ENCODE measurements around the gene IL4. TPM values are rescaled to one million over a fixed set of nuclear protein-coding genes. Genes with fewer than 3 reads are reported as not detected.

IL4 gene
- total and polyA plus RNA-seq, 10 donors = not detected

GRCh38 chr5:132658381-132659302, 15.1 kb upstream of the IL4 start:
- WGBS, 5 donors = 86 to 94% (median 90%) methylated on average over 9 of the region's 9 CpGs
- Histone ChIP-seq H3K4me1 (peaks cover 7 to 28% (median 19%) of the 10 kb centered on the region in 6 donors), H3K27me3 (replicated peaks in 1 of 7) (peaks cover 3 to 50% (median 32%) of the 10 kb centered on the region in 7 donors), H3K9me3 (no peaks in the 10 kb centered on the region), H3K36me3 (no peaks in the 10 kb centered on the region), H3K27ac (no peak overlapping the region), H3K4me3 (no peak overlapping the region)
- TF ChIP-seq POLR2AphosphoS5 (IDR thresholded peaks at IDR 0.05) (no peak), POLR2A (IDR thresholded peaks at IDR 0.05) (no peak), CTCF (IDR thresholded peaks at IDR 0.05 in 8 of 11, conservative IDR thresholded peaks at IDR 0.05 in 3 of 11) (no peak)
- no peak for DNase-seq
- intact Hi-C loops (cut with DNase I; ENCODE audit: low total_unique reads) = no loop called here

DNA sequence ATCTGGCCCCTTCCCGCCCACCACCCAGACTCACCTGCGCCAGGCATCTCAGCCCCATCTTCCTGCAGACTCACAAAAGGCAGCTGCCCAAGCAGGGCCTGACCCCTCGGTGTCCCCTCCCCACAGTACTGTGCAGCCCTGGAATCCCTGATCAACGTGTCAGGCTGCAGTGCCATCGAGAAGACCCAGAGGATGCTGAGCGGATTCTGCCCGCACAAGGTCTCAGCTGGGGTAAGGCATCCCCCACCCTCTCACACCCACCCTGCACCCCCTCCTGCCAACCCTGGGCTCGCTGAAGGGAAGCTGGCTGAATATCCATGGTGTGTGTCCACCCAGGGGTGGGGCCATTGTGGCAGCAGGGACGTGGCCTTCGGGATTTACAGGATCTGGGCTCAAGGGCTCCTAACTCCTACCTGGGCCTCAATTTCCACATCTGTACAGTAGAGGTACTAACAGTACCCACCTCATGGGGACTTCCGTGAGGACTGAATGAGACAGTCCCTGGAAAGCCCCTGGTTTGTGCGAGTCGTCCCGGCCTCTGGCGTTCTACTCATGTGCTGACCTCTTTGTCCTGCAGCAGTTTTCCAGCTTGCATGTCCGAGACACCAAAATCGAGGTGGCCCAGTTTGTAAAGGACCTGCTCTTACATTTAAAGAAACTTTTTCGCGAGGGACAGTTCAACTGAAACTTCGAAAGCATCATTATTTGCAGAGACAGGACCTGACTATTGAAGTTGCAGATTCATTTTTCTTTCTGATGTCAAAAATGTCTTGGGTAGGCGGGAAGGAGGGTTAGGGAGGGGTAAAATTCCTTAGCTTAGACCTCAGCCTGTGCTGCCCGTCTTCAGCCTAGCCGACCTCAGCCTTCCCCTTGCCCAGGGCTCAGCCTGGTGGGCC, 13.9 kb upstream of the IL4 start:
- WGBS, 5 donors = 86 to 91% (median 88%) methylated on average over 18 to 23 of the region's 23 CpGs
- no peak overlapping the region for H3K27ac ChIP-seq
- TF ChIP-seq POLR2AphosphoS5 (IDR thresholded peaks at IDR 0.05) (no peak), POLR2A (IDR thresholded peaks at IDR 0.05) (no peak), CTCF (IDR thresholded peaks at IDR 0.05 in 8 of 11, conservative IDR thresholded peaks at IDR 0.05 in 3 of 11) (no peak)
- DNase-seq = no peak
- H3K36me3 ChIP-seq = no peaks in the 10 kb centered on the region
- H3K4me3 ChIP-seq = no peak overlapping the region
- H3K4me1 ChIP-seq = peaks cover 7 to 36% (median 21%) of the 10 kb centered on the region in 6 donors
- no peaks in the 10 kb centered on the region for H3K9me3 ChIP-seq
- intact Hi-C loops (cut with DNase I; ENCODE audit: low total_unique reads) = no loop called here
- peaks cover 3 to 38% (median 24%) of the 10 kb centered on the region in 7 donors for H3K27me3 ChIP-seq (replicated peaks in 1 of 7)

DNA sequence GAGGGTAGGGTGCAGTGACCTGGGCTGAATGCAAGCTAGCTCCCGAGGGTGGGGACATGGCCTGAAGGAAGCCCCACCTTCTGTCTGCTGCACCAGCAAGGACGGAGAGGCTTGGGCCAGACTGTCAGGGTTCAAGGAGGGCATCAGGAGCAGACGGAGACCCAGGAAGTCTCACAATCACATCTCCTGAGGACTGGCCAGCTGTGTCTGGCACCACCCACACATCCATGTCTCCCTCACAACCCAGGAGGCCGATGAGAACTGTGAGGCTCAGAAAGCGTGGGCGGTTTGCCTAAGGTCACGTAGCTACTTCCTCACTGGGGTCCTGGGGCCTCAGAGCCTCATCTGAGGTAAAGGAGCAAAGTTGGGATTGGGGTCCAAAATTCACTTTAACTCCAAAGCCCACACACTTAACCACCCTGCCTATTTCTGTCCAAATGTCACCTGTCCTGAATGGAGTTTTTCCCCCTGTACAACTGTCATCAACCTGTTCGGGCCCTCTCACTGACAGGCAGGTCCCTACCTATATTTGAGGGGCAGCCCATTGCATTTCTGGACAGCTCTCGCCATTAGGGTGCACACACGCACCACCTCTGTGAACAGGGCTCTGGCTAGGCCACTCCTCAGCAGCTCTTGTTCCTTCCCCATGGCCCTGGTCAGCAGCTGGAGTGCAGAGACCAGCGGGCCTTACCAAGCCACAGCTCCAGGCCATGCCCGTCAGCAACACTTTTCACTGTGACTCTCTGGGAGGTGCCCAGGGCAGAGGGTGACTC, 12.4 kb upstream of the IL4 start:
- peaks cover 1 to 28% (median 11%) of the 10 kb centered on the region in 6 donors for H3K4me1 ChIP-seq
- H3K36me3 ChIP-seq = no peaks in the 10 kb centered on the region
- DNase-seq = no peak
- no peak overlapping the region for H3K4me3 ChIP-seq
- intact Hi-C loops (cut with DNase I; ENCODE audit: low total_unique reads) = no loop called here
- peaks cover 1 to 22% (median 9%) of the 10 kb centered on the region in 7 donors for H3K27me3 ChIP-seq (replicated peaks in 1 of 7)
- H3K9me3 ChIP-seq = no peaks in the 10 kb centered on the region
- no peak overlapping the region for H3K27ac ChIP-seq
- 68 to 77% (median 72%) methylated on average over 11 to 12 of the region's 12 CpGs for WGBS, 5 donors
- no peak for TF ChIP-seq POLR2AphosphoS5 (IDR thresholded peaks at IDR 0.05)
- TF ChIP-seq POLR2A (IDR thresholded peaks at IDR 0.05) = no peak
- no peak for TF ChIP-seq CTCF (IDR thresholded peaks at IDR 0.05 in 8 of 11, conservative IDR thresholded peaks at IDR 0.05 in 3 of 11)

Measured in spleen (tissue), 11 donors.